SW480 (cell line): Measurements from ENCODE around the gene CSF3.
A peak's percentile ranks its signal among the peaks of the same experiment; 100 is the strongest.

ENCODE experiments used
- DNase-seq: peaks from one replicate; pipeline ENCODE4 v3.0.0-alpha.2; 2016; ENCODE audit warnings: low spot score

Gene CSF3

GRCh38 chr17:40015005-40015997, at the start of gene CSF3:
CSF3 (plus strand) TSS chr17:40015440; CDS start chr17:40015475, 35 bp downstream.
- no peak for DNase-seq

DNA sequence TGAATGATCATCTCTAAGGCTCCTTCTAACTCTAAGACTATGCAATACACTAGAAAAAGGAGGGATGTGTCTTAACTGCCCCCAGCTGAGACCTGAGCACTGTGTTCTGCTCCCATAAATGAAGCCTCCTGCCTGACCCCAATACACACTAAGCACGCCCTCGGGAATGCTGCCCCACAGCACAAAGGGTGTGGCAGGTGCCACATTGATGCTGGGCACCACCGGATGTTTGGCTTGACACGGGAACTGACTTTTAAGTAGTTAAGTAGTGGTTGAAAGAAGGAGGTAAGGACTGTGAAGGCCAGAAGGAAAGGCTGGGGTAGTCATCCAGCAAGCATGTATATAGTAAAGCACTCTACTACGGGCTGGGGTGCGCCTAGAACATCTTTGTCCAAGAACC, 48.5 kb upstream of the CSF3 start:
- peak; percentile 48 for DNase-seq

- no peak for DNase-seq
These were observed 46.5 kb upstream of the CSF3 start for GRCh38 chr17:39968761-39969160.

DNA sequence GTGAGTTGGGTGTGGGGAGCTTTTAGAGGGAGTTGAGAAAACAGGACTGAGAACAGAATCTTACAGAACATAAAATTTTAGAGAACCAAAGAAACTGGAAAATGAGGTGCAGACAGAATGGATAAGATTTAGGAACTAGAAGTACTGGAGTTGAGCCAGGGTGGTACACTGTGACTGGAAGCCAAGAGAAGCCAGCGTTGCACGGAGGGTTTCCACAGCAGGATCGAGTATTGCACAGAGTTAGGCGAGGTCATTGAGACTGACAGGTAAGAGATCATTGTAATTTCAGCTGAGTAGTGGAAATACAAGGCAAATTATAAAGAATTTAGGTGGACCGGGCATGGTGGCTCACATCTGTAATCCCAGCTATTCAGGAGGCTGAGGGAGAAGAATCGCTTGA, 45.9 kb upstream of the CSF3 start:
- no peak for DNase-seq

- DNase-seq, result no peak
These were observed 45.0 kb upstream of the CSF3 start for GRCh38 chr17:39970157-39970692.

DNA sequence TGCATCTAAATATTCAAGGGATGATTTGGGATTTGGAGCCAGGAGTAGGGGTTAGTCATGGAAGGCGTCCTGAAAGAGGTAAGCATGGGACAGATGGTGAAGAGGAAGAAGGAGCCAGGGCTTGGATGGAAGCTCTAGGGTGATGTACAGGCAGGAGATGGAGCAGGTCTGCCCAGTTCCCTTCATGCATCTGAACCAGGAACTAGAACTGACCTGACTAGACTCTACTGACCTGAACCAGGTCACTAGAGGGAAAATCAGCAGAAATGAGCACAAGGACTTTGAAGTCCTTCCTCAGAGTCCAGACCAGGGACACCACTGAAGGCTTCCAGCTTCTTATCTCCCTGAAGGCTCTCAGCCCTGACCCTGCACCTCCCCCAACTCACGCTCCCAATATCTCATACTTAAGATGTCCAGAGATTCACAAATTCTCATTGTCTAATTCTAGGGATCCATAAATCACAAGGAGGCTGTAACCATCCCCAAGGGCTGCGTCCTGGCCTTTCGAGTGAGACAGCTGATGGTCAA, 44.1 kb upstream of the CSF3 start:
- DNase-seq, result no peak

DNA sequence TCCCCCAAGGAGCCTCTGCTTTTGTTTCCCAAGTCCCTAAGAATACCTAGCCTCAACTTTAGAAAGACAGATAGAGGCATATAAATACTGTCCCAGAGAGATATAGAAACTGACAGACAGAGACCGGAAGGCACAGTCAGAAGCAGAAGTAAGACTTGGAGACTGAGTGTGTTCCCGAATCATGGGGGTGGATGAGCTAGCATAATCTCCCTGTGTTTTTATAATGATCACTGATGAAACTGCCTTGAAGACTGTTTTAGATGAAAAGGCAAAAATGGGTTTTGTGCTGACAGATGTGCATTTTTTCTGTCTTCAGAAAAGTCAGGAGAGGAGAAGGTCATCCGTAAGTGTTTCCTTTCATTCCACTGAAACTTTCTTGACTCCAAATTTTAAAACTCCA, 43.0 kb upstream of the CSF3 start:
- DNase-seq, result no peak

GRCh38 chr17:39973496-39973895, 41.7 kb upstream of the CSF3 start:
- no peak for DNase-seq

GRCh38 chr17:39974433-39974832, 40.8 kb upstream of the CSF3 start:
- DNase-seq, result no peak

DNA sequence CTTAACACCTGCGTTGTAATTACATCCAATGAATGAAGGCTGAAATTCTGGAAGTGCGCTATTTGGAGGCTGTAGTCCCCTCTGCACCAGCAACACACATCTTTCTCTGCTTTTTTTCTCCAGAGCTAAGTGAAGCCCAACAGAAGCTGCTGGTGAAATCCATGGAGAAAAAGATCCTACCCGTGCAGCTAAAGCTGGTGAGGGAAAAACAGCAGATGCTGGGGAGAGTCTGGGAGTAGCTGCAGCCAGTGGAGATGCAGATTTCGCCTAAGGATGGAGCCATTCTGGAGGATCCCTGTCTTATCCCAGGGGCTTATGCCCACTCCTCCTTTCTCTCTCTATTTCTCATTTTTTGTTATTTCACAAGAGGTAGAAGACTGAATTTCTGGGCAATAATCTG, 39.4 kb upstream of the CSF3 start:
- DNase-seq, result no peak

DNA sequence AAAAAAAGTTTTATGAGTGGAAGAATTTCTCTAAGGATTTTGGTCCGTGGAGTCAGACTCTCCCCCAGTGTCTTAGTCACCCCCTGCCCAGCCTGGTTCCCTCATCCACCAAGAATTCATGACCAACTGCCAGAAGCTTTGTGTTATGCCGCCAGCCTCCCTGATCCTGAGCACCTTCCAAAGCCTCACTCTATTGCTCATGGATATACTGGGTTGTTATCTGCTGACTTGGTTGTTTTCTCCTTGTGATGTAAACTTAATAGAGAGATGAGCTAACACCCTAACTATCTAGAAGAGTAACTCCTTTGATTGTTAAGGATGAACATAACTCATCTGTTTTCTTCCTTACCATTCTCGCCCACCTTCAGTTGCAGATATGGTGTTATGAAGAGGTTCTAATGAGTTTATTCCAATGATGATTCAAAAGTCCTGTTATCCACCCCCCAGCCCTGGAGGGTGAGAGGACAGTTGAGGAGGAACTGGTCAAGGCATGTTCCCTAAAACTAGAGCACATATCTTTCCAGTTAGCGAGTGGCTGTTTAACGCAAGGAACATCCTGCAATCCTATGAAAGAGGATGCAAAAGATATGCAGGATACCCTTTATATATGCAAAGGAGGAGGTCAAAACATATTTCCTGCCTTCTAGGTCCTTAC, 36.1 kb upstream of the CSF3 start:
- no peak for DNase-seq

- DNase-seq, result peak; percentile 70
These were observed 35.3 kb upstream of the CSF3 start for GRCh38 chr17:39979893-39980350.

DNA sequence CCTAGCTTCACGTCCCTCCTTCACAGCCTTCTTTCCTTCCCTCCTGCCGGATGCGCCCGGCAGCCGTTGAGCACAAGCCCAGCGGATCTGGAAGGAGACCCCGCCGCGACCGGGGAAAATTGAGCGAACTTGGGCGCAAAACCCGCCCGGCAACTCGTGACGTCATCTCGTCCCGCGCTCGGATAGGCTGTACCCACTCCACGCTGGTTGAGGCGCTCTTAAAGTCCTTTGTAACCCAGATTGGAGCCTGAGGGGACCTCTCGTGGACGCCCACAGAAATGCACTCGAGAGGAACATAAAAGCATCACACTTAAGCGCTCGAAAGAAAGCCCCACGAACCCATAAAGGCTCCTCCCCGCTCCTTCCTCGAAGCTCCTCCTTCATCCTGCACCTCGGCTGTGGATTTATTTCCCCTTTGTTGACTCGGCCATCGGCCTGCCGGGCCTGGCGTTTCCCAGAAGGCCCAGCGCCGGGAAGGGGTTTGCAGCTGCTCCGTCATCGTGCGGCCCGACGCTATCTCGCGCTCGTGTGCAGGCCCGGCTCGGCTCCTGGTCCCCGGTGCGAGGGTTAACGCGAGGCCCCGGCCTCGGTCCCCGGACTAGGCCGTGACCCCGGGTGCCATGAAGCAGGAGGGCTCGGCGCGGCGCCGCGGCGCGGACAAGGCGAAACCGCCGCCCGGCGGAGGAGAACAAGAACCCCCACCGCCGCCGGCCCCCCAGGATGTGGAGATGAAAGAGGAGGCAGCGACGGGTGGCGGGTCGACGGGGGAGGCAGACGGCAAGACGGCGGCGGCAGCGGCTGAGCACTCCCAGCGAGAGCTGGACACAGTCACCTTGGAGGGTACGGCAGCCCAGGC, 34.7 kb upstream of the CSF3 start, which contains the start of gene PSMD3:
PSMD3 (plus strand) TSS at position 457 of the 856 bp plus-strand sequence; CDS start at position 621, 164 bp downstream.
- DNase-seq, result peak; percentile 99

GRCh38 chr17:39981207-39981741, 34.0 kb upstream of the CSF3 start:
- no peak for DNase-seq

DNA sequence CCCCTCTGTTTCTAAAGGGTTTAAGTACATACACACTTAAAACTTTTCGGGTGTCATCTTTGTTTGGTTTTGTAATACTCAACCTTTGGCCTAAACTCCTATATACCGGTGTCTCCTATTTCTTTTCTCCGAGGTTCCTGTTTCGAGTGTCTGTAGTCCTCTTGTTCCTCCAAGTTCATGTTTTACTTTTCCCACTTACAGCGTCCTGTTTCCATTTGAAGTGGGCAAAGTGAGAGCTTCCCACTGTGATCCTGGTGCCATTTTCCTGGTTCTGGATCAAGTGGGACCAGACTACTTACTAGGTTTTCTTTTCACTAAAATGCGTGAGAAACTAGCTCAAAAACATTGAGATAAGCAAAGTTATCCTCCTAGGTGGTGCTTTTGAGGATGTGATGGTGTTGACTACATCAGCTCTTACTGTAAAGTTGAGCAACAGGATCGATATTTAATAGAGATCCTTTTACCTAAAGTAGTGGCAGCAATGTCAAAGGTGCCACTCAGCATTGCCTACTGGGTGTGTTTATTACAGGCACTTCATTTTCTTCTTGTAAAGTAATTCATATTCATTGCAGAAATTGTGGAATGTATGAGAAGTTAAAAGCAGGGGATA, 33.4 kb upstream of the CSF3 start:
- DNase-seq, result no peak

GRCh38 chr17:39988206-39988810, 26.9 kb upstream of the CSF3 start:
- DNase-seq, result no peak

DNA sequence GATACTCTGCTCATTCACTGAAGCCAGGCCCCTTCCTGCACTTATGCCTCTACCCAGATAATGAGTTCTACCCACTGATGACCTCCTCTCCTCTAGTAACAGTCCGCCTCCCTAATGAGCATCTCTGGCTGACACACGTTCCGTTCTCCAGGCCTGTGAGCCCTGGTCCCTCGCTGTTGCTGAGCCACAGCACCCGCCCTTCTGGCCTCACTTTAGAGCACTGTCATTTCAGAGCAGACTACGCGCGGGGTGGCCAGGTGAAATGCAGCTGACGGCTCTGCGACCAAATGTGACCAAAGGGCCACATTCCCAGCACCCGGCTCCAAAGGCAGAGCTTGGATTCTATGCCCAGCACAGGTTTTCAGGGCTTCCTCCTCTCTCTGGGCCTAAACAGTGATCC, 20.8 kb upstream of the CSF3 start:
- DNase-seq, result no peak

- no peak for DNase-seq
These were observed 19.8 kb upstream of the CSF3 start for GRCh38 chr17:39995438-39995837.

- no peak for DNase-seq
These were observed 19.1 kb upstream of the CSF3 start for GRCh38 chr17:39996162-39996561.

- DNase-seq, result no peak
These were observed 18.4 kb upstream of the CSF3 start for GRCh38 chr17:39996800-39997199.
